Epidermal melanocyte (primary cell): ENCODE results near the gene THBS1.

ENCODE experiments used
- DNase-seq: peaks from one replicate; pipeline ENCODE4 v3.0.0; 2011; ENCODE audit warnings: low spot score; ENCODE audit not compliant: insufficient read length

The THBS1 gene

GRCh38 chr15:39580485-39581241, at the start of gene THBS1:
THBS1 (plus strand) TSS chr15:39581079; CDS start chr15:39581858, 779 bp downstream.
- DNase-seq: peak; percentile 53

GRCh38 chr15:39534996-39535395, 45.9 kb upstream of the THBS1 start:
- no peak for DNase-seq

GRCh38 chr15:39535466-39535865, 45.4 kb upstream of the THBS1 start:
- no peak for DNase-seq

- DNase-seq: no peak
Observed at GRCh38 chr15:39538936-39539335, 41.9 kb upstream of the THBS1 start.

GRCh38 chr15:39539466-39539865, 41.4 kb upstream of the THBS1 start:
- DNase-seq: no peak

- no peak for DNase-seq
Observed at GRCh38 chr15:39539973-39540558, 40.8 kb upstream of the THBS1 start.

- DNase-seq: no peak
Observed at GRCh38 chr15:39542385-39543065, 38.4 kb upstream of the THBS1 start.

GRCh38 chr15:39543651-39544050, 37.2 kb upstream of the THBS1 start:
- DNase-seq: no peak

GRCh38 chr15:39546842-39547241, 34.0 kb upstream of the THBS1 start:
- no peak for DNase-seq

GRCh38 chr15:39548561-39548960, 32.3 kb upstream of the THBS1 start:
- DNase-seq: no peak

GRCh38 chr15:39549912-39550311, 31.0 kb upstream of the THBS1 start:
- no peak for DNase-seq

- no peak for DNase-seq
Observed at GRCh38 chr15:39551476-39551875, 29.4 kb upstream of the THBS1 start.

- DNase-seq: no peak
Observed at GRCh38 chr15:39552556-39552955, 28.3 kb upstream of the THBS1 start.

GRCh38 chr15:39553947-39554693, 26.8 kb upstream of the THBS1 start:
- no peak for DNase-seq

GRCh38 chr15:39554746-39555387, 26.0 kb upstream of the THBS1 start:
- no peak for DNase-seq

GRCh38 chr15:39555885-39556284, 25.0 kb upstream of the THBS1 start:
- no peak for DNase-seq

GRCh38 chr15:39556461-39556860, 24.4 kb upstream of the THBS1 start:
- DNase-seq: no peak

- no peak for DNase-seq
Observed at GRCh38 chr15:39558421-39558820, 22.5 kb upstream of the THBS1 start.

- DNase-seq: no peak
Observed at GRCh38 chr15:39564972-39565665, 15.8 kb upstream of the THBS1 start.

- no peak for DNase-seq
Observed at GRCh38 chr15:39565851-39566250, 15.0 kb upstream of the THBS1 start.

- DNase-seq: no peak
Observed at GRCh38 chr15:39573287-39573686, 7.6 kb upstream of the THBS1 start.
